ENCODE data around the gene EID1.
A peak's percentile ranks its signal among the peaks of the same experiment; 100 is the strongest.

EID1 gene

GRCh38 chr15:48889925-48890324 is 12.0 kb downstream of the EID1 start:
- DNase-seq (ENCODE audit: low read depth): no peak
- no peak overlapping the region for H3K4me3 ChIP-seq (ENCODE audit: low read depth, low read length)
- in situ Hi-C loops (cut with HindIII; ENCODE audit: low sequenced_read_pairs): no loop called here

GRCh38 chr15:48890375-48890972 is 12.5 kb downstream of the EID1 start:
- H3K4me3 ChIP-seq (ENCODE audit: low read depth, low read length): no peak overlapping the region
- no peak for TF ChIP-seq CTCF (IDR thresholded peaks at IDR 0.05; ENCODE audit: low read depth, low read length, missing control alignments)
- no peak for DNase-seq (ENCODE audit: low read depth)
- in situ Hi-C loops (cut with HindIII; ENCODE audit: low sequenced_read_pairs): no loop called here

More at GRCh38 chr15:48889925-48890324, 12.0 kb downstream of the EID1 start:
- no peak for TF ChIP-seq CTCF (IDR thresholded peaks at IDR 0.05; ENCODE audit: low read depth, low read length, missing control alignments)

- no peak overlapping the region for H3K4me3 ChIP-seq (ENCODE audit: low read depth, low read length)
- TF ChIP-seq CTCF (IDR thresholded peaks at IDR 0.05; ENCODE audit: low read depth, low read length, missing control alignments): no peak
- DNase-seq (ENCODE audit: low read depth): no peak
- in situ Hi-C loops (cut with HindIII; ENCODE audit: low sequenced_read_pairs): no loop called here
Measured at GRCh38 chr15:48891232-48891765, 13.4 kb downstream of the EID1 start.

GRCh38 chr15:48893311-48893710 is 15.4 kb downstream of the EID1 start:
- no peak overlapping the region for H3K4me3 ChIP-seq (ENCODE audit: low read depth, low read length)
- DNase-seq (ENCODE audit: low read depth): no peak
- TF ChIP-seq CTCF (IDR thresholded peaks at IDR 0.05; ENCODE audit: low read depth, low read length, missing control alignments): no peak
- in situ Hi-C loops (cut with HindIII; ENCODE audit: low sequenced_read_pairs): no loop called here

GRCh38 chr15:48896869-48897814 is 19.2 kb downstream of the EID1 start:
- H3K4me3 ChIP-seq (ENCODE audit: low read depth, low read length): peak overlapping the region; percentile 1
- in situ Hi-C loops (cut with HindIII; ENCODE audit: low sequenced_read_pairs): no loop called here
- peak; percentile 8 for TF ChIP-seq CTCF (IDR thresholded peaks at IDR 0.05; ENCODE audit: low read depth, low read length, missing control alignments)
- DNase-seq (ENCODE audit: low read depth): peak; percentile 57

GRCh38 chr15:48898032-48898431 is 20.1 kb downstream of the EID1 start:
- no peak for DNase-seq (ENCODE audit: low read depth)
- TF ChIP-seq CTCF (IDR thresholded peaks at IDR 0.05; ENCODE audit: low read depth, low read length, missing control alignments): no peak
- H3K4me3 ChIP-seq (ENCODE audit: low read depth, low read length): no peak overlapping the region
- in situ Hi-C loops (cut with HindIII; ENCODE audit: low sequenced_read_pairs): no loop called here

Data from astrocyte of the cerebellum (primary cell).